Activated naive CD4-positive, alpha-beta T cell treated with anti-CD3 and anti-CD28 coated beads, Interleukin-2, amount 50 U/mL, for 16 hours (primary cell): ENCODE data around the gene XKR3.
"Not testable (repeated sequence)": the region's sequence is repeated elsewhere in the genome, so short reads cannot be mapped to it uniquely, and the experiment has no call there.

Experiments
- DNase-seq: peaks from one replicate; pipeline ENCODE4 v3.0.0-alpha.2; 2020

The XKR3 gene

GRCh38 chr22:16734271-16734670 is 90.9 kb downstream of the XKR3 start:
- DNase-seq: not testable (repeated sequence)
